Measurements from ENCODE around the gene PRRX1. TPM values are rescaled to one million over a fixed set of nuclear protein-coding genes. Genes with fewer than 3 reads are reported as not detected.

The PRRX1 gene
- 28.9 and 34.6 TPM in 2 replicates for total RNA-seq (2014; rRNA removed; shearing (Covaris generic))

DNA sequence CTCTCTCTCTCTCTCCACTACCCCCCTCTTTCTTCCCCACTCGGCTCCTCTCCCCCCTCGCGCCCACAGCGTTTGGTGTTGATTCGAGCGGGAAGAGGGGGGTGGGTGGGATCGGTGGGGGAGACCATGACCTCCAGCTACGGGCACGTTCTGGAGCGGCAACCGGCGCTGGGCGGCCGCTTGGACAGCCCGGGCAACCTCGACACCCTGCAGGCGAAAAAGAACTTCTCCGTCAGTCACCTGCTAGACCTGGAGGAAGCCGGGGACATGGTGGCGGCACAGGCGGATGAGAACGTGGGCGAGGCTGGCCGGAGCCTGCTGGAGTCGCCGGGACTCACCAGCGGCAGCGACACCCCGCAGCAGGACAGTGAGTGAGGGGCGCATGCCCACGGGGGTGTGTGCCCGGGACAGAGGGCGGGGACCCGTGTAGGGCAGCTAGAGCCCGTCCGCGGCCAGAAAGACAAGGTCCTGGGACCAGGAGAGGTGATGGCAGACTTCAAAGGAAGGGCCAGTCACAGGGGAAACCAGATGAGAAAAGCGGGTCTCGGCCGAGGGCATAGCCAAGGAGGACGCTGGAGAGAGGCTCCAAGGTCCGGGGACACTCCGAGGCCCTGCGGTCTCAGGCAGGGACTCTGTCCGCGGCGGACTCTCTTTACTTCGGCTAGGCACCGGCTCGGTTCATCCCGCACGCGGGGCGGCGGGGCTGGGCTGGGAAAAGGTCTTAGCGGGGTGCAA lies at the start of gene PRRX1:
Gene PRRX1 (plus strand): TSS at position 39 of the 735 bp plus-strand sequence. CDS start 88 bp downstream, at position 127.

Other genes starting within 250 kb of the PRRX1 start
- gene GORAB, start 132.0 kb upstream of the PRRX1 start, total RNA-seq (2014; rRNA removed; shearing (Covaris generic)), result 12.4 and 16.0 TPM in 2 replicates

All from A375 (cell line).